Progenitor cell of endocrine pancreas (in vitro differentiated cells): ENCODE measurements around the gene COA3. TPM values are rescaled to one million over a fixed set of nuclear protein-coding genes. Genes with fewer than 3 reads are reported as not detected.

Experiments
- DNase-seq: peaks from one replicate; pipeline ENCODE4 v3.0.0; 2021; ENCODE audit warnings: low spot score; ENCODE audit not compliant: unreplicated experiment
- H3K27ac Mint-ChIP-seq: 2 replicates; pipeline ENCODE4 v1.8.0; 2021; ENCODE audit warnings: mild to moderate bottlenecking, moderate library complexity, mixed read lengths
- H3K27me3 Mint-ChIP-seq: 2 replicates; pipeline ENCODE4 v1.8.0; 2021; ENCODE audit warnings: mixed read lengths
- H3K36me3 Mint-ChIP-seq: 2 replicates; pipeline ENCODE4 v1.8.0; 2022; ENCODE audit warnings: mixed read lengths; ENCODE audit not compliant: insufficient read depth
- H3K4me1 Mint-ChIP-seq: 2 replicates; pipeline ENCODE4 v1.8.0; 2021; ENCODE audit warnings: low read depth, mixed read lengths
- H3K4me3 Mint-ChIP-seq: 2 replicates; pipeline ENCODE4 v1.8.0; 2021; ENCODE audit warnings: low read depth, mild to moderate bottlenecking, moderate library complexity, mixed read lengths
- H3K9me3 Mint-ChIP-seq: 2 replicates; pipeline ENCODE4 v1.8.0; 2021; ENCODE audit warnings: low read depth, mixed read lengths
- total RNA-seq: library from RNA; stranded (reverse); gene quantifications from 2 replicates; pipeline ENCODE4 v1.2.1, GENCODE V29; 2021
- TF ChIP-seq, protein P1 (sequence below): fragments of 200-600 bp; sonication (generic); IDR thresholded peaks from one replicate; pipeline ENCODE4 v1.5.0; 2021; ENCODE audit warnings: antibody characterized with exemption, mild to moderate bottlenecking; ENCODE audit not compliant: unreplicated experiment

COA3 gene
- total RNA-seq, 1 donor from 2014 or later = 85.4 TPM

DNA sequence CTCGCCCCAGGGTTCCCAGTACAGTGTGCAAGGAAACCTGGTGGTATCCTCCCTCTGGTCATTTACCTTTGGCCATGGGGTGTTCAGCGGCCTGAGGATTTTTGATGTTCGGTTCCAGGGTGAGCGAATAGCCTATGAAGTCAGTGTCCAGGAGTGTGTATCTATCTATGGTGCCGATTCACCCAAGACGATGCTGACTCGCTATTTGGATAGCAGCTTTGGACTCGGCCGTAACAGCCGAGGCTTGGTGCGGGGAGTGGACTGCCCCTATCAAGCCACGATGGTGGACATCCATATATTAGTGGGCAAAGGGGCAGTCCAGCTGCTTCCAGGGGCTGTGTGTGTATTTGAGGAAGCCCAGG, 47.0 kb upstream of the COA3 start:
- Mint-ChIP-seq H3K27me3 (no peaks in the 10 kb centered on the region), H3K4me1 (no peaks in the 10 kb centered on the region), H3K4me3 (no peak overlapping the region), H3K27ac (no peak overlapping the region), H3K36me3 (peaks cover 5% of the 10 kb centered on the region), H3K9me3 (no peaks in the 10 kb centered on the region)
- TF ChIP-seq, protein P1, sequence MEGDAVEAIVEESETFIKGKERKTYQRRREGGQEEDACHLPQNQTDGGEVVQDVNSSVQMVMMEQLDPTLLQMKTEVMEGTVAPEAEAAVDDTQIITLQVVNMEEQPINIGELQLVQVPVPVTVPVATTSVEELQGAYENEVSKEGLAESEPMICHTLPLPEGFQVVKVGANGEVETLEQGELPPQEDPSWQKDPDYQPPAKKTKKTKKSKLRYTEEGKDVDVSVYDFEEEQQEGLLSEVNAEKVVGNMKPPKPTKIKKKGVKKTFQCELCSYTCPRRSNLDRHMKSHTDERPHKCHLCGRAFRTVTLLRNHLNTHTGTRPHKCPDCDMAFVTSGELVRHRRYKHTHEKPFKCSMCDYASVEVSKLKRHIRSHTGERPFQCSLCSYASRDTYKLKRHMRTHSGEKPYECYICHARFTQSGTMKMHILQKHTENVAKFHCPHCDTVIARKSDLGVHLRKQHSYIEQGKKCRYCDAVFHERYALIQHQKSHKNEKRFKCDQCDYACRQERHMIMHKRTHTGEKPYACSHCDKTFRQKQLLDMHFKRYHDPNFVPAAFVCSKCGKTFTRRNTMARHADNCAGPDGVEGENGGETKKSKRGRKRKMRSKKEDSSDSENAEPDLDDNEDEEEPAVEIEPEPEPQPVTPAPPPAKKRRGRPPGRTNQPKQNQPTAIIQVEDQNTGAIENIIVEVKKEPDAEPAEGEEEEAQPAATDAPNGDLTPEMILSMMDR = no peak
- no peak for DNase-seq

DNA sequence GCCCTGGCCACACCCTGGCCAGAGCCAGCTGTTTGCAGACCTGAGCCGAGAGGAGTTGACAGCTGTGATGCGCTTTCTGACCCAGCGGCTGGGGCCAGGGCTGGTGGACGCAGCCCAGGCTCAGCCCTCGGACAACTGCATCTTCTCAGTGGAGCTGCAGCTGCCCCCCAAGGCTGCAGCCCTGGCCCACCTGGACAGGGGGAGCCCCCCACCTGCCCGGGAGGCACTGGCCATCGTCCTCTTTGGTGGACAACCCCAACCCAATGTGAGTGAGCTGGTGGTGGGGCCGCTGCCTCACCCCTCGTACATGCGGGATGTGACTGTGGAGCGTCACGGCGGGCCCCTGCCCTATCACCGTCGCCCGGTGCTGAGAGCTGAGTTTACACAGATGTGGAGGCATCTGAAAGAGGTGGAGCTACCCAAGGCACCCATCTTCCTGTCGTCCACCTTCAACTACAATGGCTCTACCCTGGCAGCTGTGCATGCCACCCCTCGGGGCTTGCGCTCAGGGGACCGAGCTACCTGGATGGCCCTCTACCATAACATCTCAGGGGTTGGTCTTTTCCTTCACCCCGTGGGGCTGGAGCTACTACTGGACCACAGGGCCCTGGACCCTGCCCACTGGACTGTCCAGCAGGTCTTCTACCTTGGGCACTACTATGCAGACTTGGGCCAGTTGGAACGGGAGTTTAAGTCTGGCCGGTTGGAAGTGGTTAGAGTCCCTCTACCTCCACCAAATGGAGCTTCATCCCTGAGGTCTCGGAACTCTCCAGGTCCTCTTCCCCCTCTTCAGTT, 46.5 kb upstream of the COA3 start:
- Mint-ChIP-seq H3K9me3 (no peaks in the 10 kb centered on the region), H3K4me3 (no peak overlapping the region), H3K36me3 (peaks cover 5% of the 10 kb centered on the region), H3K4me1 (no peaks in the 10 kb centered on the region), H3K27me3 (no peaks in the 10 kb centered on the region), H3K27ac (no peak overlapping the region)
- DNase-seq = no peak
- TF ChIP-seq, protein P1 = no peak

- Mint-ChIP-seq H3K27ac (no peak within 1 kb of the TSS), H3K4me1 (no peaks in the 10 kb centered on the region), H3K9me3 (no peaks in the 10 kb centered on the region), H3K27me3 (no peaks in the 10 kb centered on the region), H3K4me3 (no peak within 1 kb of the TSS), H3K36me3 (peaks cover 9% of the 10 kb centered on the region)
- no peak for DNase-seq
- TF ChIP-seq, protein P1 = no peak
Measured at GRCh38 chr17:42844271-42844670, 45.8 kb upstream of the COA3 start, which contains the start of gene AOC2. Gene AOC2 (plus strand): TSS chr17:42844580. CDS start chr17:42844627, 47 bp downstream.

DNA sequence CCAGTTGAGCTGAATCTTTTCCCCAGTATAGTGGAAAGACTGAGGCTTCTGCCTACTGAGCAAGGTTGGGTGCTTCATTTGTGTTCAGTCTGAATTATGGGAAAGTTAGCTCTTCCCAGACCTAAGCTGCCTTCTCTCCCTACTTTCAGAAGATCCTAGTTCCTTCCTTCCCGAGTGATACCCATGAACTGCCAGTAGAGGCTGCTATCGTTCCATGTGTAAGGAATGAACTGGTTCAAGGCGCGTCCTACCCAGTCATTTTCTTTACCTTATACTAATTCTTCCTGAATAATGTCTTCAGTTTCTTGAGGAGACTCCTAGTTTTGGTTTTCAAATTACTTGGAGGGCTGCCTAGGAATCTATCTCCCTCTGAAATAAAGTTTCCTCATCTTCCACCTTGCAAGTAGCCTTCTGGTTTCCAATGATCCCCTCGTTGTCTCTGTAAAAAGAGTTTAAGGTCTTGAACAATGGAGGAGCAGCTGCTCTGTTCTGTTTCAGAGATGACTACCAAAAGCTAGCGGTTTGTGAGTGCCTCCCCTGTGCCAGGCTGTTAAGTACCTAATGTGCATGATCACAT, 44.9 kb upstream of the COA3 start:
- Mint-ChIP-seq H3K27ac (no peak overlapping the region), H3K27me3 (no peaks in the 10 kb centered on the region), H3K36me3 (peaks cover 16% of the 10 kb centered on the region), H3K4me1 (no peaks in the 10 kb centered on the region), H3K4me3 (no peak overlapping the region), H3K9me3 (no peaks in the 10 kb centered on the region)
- DNase-seq = no peak
- TF ChIP-seq, protein P1 = peak; percentile 90

DNA sequence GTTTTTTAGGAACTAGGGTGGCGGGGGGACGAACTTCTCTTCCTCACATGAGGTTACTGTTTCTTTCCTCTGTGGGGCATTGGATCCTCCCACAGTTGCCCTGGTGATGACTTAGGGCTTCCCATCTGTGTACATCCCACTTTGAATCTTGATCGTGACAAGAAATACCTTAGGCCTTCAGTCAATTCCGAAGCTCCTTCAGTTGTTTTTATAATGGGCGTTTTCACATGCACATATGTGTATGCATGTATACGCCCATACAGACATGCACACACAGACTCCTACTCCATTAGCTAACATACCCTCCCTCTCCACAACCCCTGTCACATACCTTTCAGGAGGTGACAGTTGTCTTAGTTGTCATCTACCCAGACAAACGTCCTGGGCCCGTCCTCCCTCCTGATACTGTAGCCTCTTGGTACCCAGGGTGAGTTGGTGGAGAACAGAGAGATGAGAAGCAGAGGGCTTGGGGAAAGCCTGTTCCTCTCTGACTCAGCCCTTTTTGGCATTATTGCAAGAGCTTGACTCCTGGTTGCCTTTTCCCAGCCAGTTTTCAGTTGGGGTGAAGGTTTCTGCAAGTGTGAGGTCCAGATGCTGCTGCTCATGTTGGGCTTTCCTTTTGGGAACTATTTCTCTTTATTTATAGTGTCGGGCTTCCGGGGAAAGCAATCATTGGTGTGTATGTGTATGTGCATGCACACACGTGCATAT, 43.6 kb upstream of the COA3 start:
- H3K27ac Mint-ChIP-seq = no peak overlapping the region
- DNase-seq = no peak
- H3K4me3 Mint-ChIP-seq = no peak overlapping the region
- H3K27me3 Mint-ChIP-seq = no peaks in the 10 kb centered on the region
- peaks cover 20% of the 10 kb centered on the region for H3K36me3 Mint-ChIP-seq
- no peaks in the 10 kb centered on the region for H3K9me3 Mint-ChIP-seq
- H3K4me1 Mint-ChIP-seq = no peaks in the 10 kb centered on the region
- TF ChIP-seq, protein P1 = no peak
